Vagina (tissue), 2 donors: ENCODE measurements around the gene PDCD1. TPM values are rescaled to one million over a fixed set of nuclear protein-coding genes. Genes with fewer than 3 reads are reported as not detected.

Experiments
- DNase-seq, 2 donors: peaks; one replicate each; pipeline ENCODE4 v3.0.0-alpha.2; 2017; ENCODE audit errors: extremely low spot score in 2 of 2
- H3K27ac ChIP-seq: fragments of 200-600 bp; sonication (generic); one replicate; pipeline ENCODE4 v1.5.1; 2019
- H3K27me3 ChIP-seq: fragments of 200-600 bp; sonication (generic); one replicate; pipeline ENCODE4 v1.5.1; 2019
- H3K36me3 ChIP-seq, 2 donors: fragments of 200-600 bp; sonication (generic); one replicate each; pipeline ENCODE4 v1.5.1; 2017 to 2019
- H3K4me1 ChIP-seq: fragments of 200-600 bp; sonication (generic); one replicate; pipeline ENCODE4 v1.5.1; 2019
- H3K4me3 ChIP-seq, 2 donors: fragments of 200-600 bp; sonication (generic); 1 replicate in 1 of 2; 2 replicates in 1 of 2; pipeline ENCODE4 v1.5.1; 2016 to 2019
- H3K9me3 ChIP-seq: fragments of 200-600 bp; sonication (generic); one replicate; pipeline ENCODE4 v1.5.1; 2019
- POLR2A ChIP-seq, 2 donors: fragments of 450-650 bp; IDR thresholded peaks; one replicate each; pipeline ENCODE4 v1.6.1; 2017; ENCODE audit warnings: antibody characterized with exemption in 2 of 2, mild to moderate bottlenecking in 2 of 2, moderate library complexity in 2 of 2
- POLR2AphosphoS5 ChIP-seq, 2 donors: sonication (generic); formaldehyde crosslinking; IDR thresholded peaks; one replicate each; pipeline ENCODE4 v1.9.0; 2017; ENCODE audit warnings: antibody characterized with exemption in 2 of 2, mild to moderate bottlenecking in 2 of 2, low read depth in 1 of 2; ENCODE audit not compliant: insufficient read depth in 1 of 2
- intact Hi-C: fragments of 100-400 bp; cut with DNase I; formaldehyde crosslinking; loops from one replicate; pipeline ENCODE4 v1.15.1; 2023
- total RNA-seq: library from RNA; depleted of rRNA; stranded (reverse); fragments of >200 nt; gene quantifications from one replicate; pipeline ENCODE4 v1.2.3, GENCODE V29; 2016
- TF ChIP-seq, protein P1 (sequence below), 3 experiments: fragments of 450-650 bp in 2 of 3; fragments of 200-600 bp in 1 of 3; sonication (generic) in 1 of 3; IDR thresholded peaks; one replicate each; pipeline ENCODE4 v1.5.1; 2017 to 2019; ENCODE audit warnings: antibody characterized with exemption in 3 of 3, mild to moderate bottlenecking in 2 of 3, moderate library complexity in 2 of 3

PDCD1 gene
- total RNA-seq, 1 donor from 2014 or later = 3.9 TPM

DNA sequence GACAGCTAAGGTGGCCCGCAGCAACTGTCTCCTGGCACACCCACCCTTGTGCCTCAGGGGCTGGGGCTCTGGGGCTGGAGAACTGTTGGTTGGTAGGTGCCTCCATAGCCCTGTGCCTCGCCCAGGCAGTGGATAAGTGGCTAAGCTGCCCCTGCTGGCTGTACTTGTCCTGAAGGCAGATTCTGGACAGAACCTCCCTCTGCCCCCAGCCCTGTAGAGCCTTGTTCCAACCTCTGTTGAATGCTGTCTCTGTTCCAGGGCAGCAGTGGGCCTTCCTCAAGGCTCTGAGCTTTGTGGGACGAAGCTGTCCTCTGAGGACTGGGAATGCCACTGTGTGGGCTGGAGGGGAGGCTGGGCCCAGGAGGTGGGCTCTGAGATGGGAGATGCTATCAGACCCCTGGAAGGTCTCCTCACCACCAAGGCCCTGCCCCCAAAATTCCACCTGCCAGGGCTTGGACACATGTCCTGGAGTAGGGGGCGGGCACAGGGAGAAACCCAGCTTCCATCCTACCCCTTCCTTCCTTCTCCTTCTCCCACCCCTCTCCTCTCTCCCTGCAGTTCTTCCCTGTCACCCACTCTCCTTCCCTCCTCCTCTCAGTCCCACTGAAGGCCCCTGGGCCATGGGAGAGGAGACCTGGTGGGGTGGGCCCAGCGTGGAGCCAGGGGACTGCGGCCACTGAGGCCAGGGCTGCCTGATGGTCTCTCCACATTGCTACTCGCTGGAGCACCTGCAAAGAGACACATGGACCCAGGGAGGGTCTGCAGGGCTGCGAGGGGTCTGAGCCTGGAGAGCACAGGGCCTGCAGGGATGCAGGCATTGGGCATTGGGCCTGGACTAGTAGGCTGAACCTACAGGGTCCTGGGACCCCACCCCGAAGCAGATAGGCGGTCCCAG lies 1.7 kb upstream of the PDCD1 start:
- Histone ChIP-seq H3K27me3 (no peaks in the 10 kb centered on the region), H3K36me3 (no peaks in the 10 kb centered on the region), H3K9me3 (no peaks in the 10 kb centered on the region), H3K4me3 (peak overlapping the region; percentile 27 to 34), H3K27ac (peak overlapping the region; percentile 90), H3K4me1 (peaks cover 31% of the 10 kb centered on the region)
- DNase-seq = no peak
- intact Hi-C loops = no loop called here
- TF ChIP-seq POLR2A (IDR thresholded peaks at IDR 0.05) = no peak
- TF ChIP-seq, protein P1, sequence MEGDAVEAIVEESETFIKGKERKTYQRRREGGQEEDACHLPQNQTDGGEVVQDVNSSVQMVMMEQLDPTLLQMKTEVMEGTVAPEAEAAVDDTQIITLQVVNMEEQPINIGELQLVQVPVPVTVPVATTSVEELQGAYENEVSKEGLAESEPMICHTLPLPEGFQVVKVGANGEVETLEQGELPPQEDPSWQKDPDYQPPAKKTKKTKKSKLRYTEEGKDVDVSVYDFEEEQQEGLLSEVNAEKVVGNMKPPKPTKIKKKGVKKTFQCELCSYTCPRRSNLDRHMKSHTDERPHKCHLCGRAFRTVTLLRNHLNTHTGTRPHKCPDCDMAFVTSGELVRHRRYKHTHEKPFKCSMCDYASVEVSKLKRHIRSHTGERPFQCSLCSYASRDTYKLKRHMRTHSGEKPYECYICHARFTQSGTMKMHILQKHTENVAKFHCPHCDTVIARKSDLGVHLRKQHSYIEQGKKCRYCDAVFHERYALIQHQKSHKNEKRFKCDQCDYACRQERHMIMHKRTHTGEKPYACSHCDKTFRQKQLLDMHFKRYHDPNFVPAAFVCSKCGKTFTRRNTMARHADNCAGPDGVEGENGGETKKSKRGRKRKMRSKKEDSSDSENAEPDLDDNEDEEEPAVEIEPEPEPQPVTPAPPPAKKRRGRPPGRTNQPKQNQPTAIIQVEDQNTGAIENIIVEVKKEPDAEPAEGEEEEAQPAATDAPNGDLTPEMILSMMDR (IDR thresholded peaks at IDR 0.05) = no peak
- TF ChIP-seq POLR2AphosphoS5 (IDR thresholded peaks at IDR 0.05; ENCODE audit: insufficient read depth in 1 of 2, low read depth in 1 of 2) = no peak

DNA sequence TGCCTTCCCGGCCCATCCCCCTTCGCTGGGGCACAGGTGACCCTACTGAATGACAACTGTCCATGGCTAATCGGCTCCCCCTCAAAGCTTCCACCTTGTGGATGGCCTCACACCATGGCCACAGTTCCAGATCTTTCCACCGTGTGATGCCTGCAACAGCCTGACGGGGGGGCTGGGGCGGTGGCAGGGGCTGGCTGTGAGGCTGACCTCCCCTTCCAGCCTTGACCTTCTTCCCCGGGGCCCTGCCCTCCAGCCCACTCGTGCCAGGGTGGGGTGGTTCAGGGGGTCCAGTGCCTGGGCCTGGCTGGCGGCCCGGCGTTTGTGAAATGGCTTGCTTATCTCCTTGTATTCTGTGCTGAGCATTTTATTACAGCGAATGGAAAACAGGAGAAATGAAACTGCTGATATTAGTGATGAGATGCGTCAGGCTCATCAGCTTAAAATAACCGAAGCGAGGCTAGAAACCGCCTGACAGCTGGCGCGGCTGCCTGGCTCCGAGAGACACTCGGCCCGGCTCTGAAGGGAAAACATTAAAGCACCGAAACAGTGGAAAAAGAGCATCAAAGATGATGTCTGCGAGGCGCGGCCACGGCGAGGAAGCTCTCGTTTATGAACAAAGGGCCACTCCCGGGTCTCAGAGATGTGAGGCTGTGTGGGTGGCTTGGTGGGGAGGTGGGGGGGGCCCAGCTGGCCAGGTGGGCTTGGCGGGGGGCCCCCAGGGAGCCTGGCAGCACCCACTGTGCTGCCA lies 916 bp upstream of the PDCD1 start:
- no peaks in the 10 kb centered on the region for H3K36me3 ChIP-seq
- H3K27me3 ChIP-seq = no peaks in the 10 kb centered on the region
- intact Hi-C loops = no loop called here
- DNase-seq = no peak
- TF ChIP-seq, protein P1 (IDR thresholded peaks at IDR 0.05) = peak in 1 of 3 experiments; percentile 23
- TF ChIP-seq POLR2A (IDR thresholded peaks at IDR 0.05) = peak in 1 of 2 donors; percentile 4
- TF ChIP-seq POLR2AphosphoS5 (IDR thresholded peaks at IDR 0.05; ENCODE audit: insufficient read depth in 1 of 2, low read depth in 1 of 2) = peak; percentile 22 to 74
- H3K27ac ChIP-seq = peak overlapping the region; percentile 90
- no peaks in the 10 kb centered on the region for H3K9me3 ChIP-seq
- H3K4me1 ChIP-seq = peaks cover 31% of the 10 kb centered on the region
- H3K4me3 ChIP-seq = peak overlapping the region; percentile 27 to 34

DNA sequence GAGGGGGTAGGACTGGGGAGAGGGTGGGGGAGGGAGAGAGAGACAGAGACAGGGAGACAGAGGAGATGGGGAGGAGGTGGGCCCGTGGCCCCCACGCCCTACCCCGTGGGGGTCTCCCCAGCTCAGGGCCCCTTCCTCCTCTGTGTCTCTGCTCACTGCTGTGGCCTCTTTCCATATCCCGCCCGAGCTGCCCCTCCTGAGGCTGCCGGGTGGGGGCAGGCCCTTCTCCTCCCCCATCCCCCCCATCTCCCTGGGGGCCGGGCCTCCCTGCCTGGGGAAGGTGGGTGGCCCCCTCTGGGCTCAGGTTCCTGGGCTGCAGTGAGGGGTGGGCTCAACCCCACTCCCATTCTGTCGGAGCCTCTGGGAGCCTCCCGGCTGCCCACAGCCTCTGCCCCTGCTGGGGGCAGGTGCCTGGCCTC lies 332 bp upstream of the PDCD1 start:
- H3K9me3 ChIP-seq = no peaks in the 10 kb centered on the region
- H3K27me3 ChIP-seq = no peaks in the 10 kb centered on the region
- H3K27ac ChIP-seq = peak overlapping the region; percentile 90
- H3K36me3 ChIP-seq = no peaks in the 10 kb centered on the region
- peak overlapping the region in 1 of 2 donors; percentile 27 for H3K4me3 ChIP-seq
- no peak for DNase-seq
- intact Hi-C loops = no loop called here
- peaks cover 31% of the 10 kb centered on the region for H3K4me1 ChIP-seq
- TF ChIP-seq POLR2AphosphoS5 (IDR thresholded peaks at IDR 0.05; ENCODE audit: insufficient read depth in 1 of 2, low read depth in 1 of 2) (no peak), POLR2A (IDR thresholded peaks at IDR 0.05) (no peak)
- TF ChIP-seq, protein P1 (IDR thresholded peaks at IDR 0.05) = no peak

DNA sequence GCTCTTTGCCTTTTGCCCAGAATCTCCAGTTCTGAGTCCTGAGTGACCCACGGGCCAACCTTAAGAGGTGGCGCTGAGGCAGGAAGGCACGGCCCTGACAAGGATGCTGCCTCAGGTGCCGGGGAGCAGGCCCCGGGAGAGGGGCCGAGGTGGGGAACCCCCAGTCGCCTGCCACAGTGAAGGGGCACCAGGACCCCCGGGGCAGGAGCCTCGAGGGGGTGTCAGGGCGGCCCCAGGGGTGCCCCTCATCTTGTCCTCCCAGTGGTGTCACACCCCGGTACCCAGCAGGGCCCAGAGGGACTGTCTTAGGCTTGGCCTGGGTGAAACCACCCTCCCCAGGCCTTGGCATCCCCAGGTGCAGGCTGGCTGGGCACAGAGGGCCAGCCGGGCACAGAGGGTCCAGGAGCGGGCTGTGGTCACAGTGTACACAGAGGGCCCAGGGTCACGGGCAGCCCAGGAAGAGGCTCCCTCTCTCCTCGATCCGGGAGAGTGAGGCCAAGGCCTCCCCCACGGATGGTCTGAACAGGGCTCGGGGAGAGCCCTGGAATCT lies 1.0 kb downstream of the PDCD1 start:
- no peak for TF ChIP-seq POLR2AphosphoS5 (IDR thresholded peaks at IDR 0.05; ENCODE audit: insufficient read depth in 1 of 2, low read depth in 1 of 2)
- TF ChIP-seq, protein P1 (IDR thresholded peaks at IDR 0.05) = no peak
- TF ChIP-seq POLR2A (IDR thresholded peaks at IDR 0.05) = no peak
- intact Hi-C loops = no loop called here
- peak overlapping the region; percentile 90 for H3K27ac ChIP-seq

More for the DNA sequence above, 1.0 kb downstream of the PDCD1 start:
- peaks cover 21% of the 10 kb centered on the region for H3K4me1 ChIP-seq
- H3K4me3 ChIP-seq = no peak overlapping the region
- DNase-seq = no peak
- H3K36me3 ChIP-seq = no peaks in the 10 kb centered on the region
- no peaks in the 10 kb centered on the region for H3K9me3 ChIP-seq
- H3K27me3 ChIP-seq = no peaks in the 10 kb centered on the region
